ENCODE measurements around the gene MYOM3.

The MYOM3 gene

GRCh38 chr1:24154215-24154614 is 42.3 kb upstream of the MYOM3 start:
- H3K27ac ChIP-seq (ENCODE audit: low read depth, low read length, poor library complexity, severe bottlenecking) = peak overlapping the region; percentile 97
- peak overlapping the region; percentile 72 for H3K4me3 ChIP-seq (ENCODE audit: low read depth, low read length, poor library complexity, severe bottlenecking)
- H3K4me1 ChIP-seq (ENCODE audit: insufficient read depth, low read length, severe bottlenecking) = peaks cover 51% of the 10 kb centered on the region

GRCh38 chr1:24152631-24153494 is 40.9 kb upstream of the MYOM3 start:
- no peaks in the 10 kb centered on the region for H3K9me3 ChIP-seq (ENCODE audit: low read length)
- TF ChIP-seq EZH2 (IDR thresholded peaks at IDR 0.05; ENCODE audit: borderline replicate concordance, low read length) = no peak
- no peak for TF ChIP-seq CTCF (IDR thresholded peaks at IDR 0.05; ENCODE audit: low read length)
- H4K20me1 ChIP-seq (ENCODE audit: insufficient read depth, low read length) = no peaks in the 10 kb centered on the region
- H2AFZ ChIP-seq (ENCODE audit: low read length) = no peak overlapping the region
- peaks cover 51% of the 10 kb centered on the region for H3K4me1 ChIP-seq (ENCODE audit: insufficient read depth, low read length, severe bottlenecking)
- no peaks in the 10 kb centered on the region for H3K79me2 ChIP-seq (ENCODE audit: insufficient read depth, low read length)
- H3K9ac ChIP-seq (ENCODE audit: low read length) = peak overlapping the region; percentile 85
- peaks cover 3% of the 10 kb centered on the region; the same call in 1 of the 2 replicates for H3F3A ChIP-seq (ENCODE audit: insufficient read depth, low read length)
- H3K36me3 ChIP-seq (ENCODE audit: insufficient read depth, low read length) = peaks cover 32% of the 10 kb centered on the region
- no peaks in the 10 kb centered on the region for H3K27me3 ChIP-seq (ENCODE audit: insufficient read depth, low read length)
- H3K4me3 ChIP-seq (ENCODE audit: low read depth, low read length, poor library complexity, severe bottlenecking) = peak overlapping the region; percentile 72
- H3K4me2 ChIP-seq (ENCODE audit: low read length) = peak overlapping the region; percentile 89
- H3K9me2 ChIP-seq (ENCODE audit: low read depth, low read length) = no peaks in the 10 kb centered on the region
- H3K27ac ChIP-seq (ENCODE audit: low read depth, low read length, poor library complexity, severe bottlenecking) = peak overlapping the region; percentile 97

More at GRCh38 chr1:24154215-24154614, 42.3 kb upstream of the MYOM3 start:
- Histone ChIP-seq H4K20me1 (ENCODE audit: insufficient read depth, low read length) (no peaks in the 10 kb centered on the region), H3F3A (ENCODE audit: insufficient read depth, low read length) (peaks cover 3% of the 10 kb centered on the region; the same call in 1 of the 2 replicates), H3K36me3 (ENCODE audit: insufficient read depth, low read length) (peaks cover 45% of the 10 kb centered on the region), H3K79me2 (ENCODE audit: insufficient read depth, low read length) (no peaks in the 10 kb centered on the region), H2AFZ (ENCODE audit: low read length) (no peak overlapping the region), H3K9me2 (ENCODE audit: low read depth, low read length) (no peaks in the 10 kb centered on the region), H3K9me3 (ENCODE audit: low read length) (no peaks in the 10 kb centered on the region), H3K27me3 (ENCODE audit: insufficient read depth, low read length) (no peaks in the 10 kb centered on the region), H3K9ac (ENCODE audit: low read length) (peak overlapping the region; percentile 85), H3K4me2 (ENCODE audit: low read length) (peak overlapping the region; percentile 89)
- TF ChIP-seq EZH2 (IDR thresholded peaks at IDR 0.05; ENCODE audit: borderline replicate concordance, low read length) = no peak
- no peak for TF ChIP-seq CTCF (IDR thresholded peaks at IDR 0.05; ENCODE audit: low read length)

GRCh38 chr1:24151175-24151533 is 39.2 kb upstream of the MYOM3 start:
- no peak for TF ChIP-seq EZH2 (IDR thresholded peaks at IDR 0.05; ENCODE audit: borderline replicate concordance, low read length)
- no peak for TF ChIP-seq CTCF (IDR thresholded peaks at IDR 0.05; ENCODE audit: low read length)
- Histone ChIP-seq H3K36me3 (ENCODE audit: insufficient read depth, low read length) (peaks cover 15% of the 10 kb centered on the region), H3K79me2 (ENCODE audit: insufficient read depth, low read length) (no peaks in the 10 kb centered on the region), H3K9me3 (ENCODE audit: low read length) (no peaks in the 10 kb centered on the region), H4K20me1 (ENCODE audit: insufficient read depth, low read length) (no peaks in the 10 kb centered on the region), H3K9ac (ENCODE audit: low read length) (peak overlapping the region; percentile 85), H3K4me2 (ENCODE audit: low read length) (peak overlapping the region; percentile 89), H3K27ac (ENCODE audit: low read depth, low read length, poor library complexity, severe bottlenecking) (peak overlapping the region; percentile 97), H3K9me2 (ENCODE audit: low read depth, low read length) (no peaks in the 10 kb centered on the region), H2AFZ (ENCODE audit: low read length) (no peak overlapping the region), H3F3A (ENCODE audit: insufficient read depth, low read length) (peaks cover 3% of the 10 kb centered on the region; the same call in 1 of the 2 replicates), H3K27me3 (ENCODE audit: insufficient read depth, low read length) (no peaks in the 10 kb centered on the region), H3K4me1 (ENCODE audit: insufficient read depth, low read length, severe bottlenecking) (peaks cover 51% of the 10 kb centered on the region), H3K4me3 (ENCODE audit: low read depth, low read length, poor library complexity, severe bottlenecking) (peak overlapping the region; percentile 72)

Measured in OCI-LY1 (cell line).